Activated CD4-positive, alpha-beta T cell treated with anti-CD3 and anti-CD28 coated beads for 36 hours (primary cell): ENCODE results near the gene SGPL1. TPM values are rescaled to one million over a fixed set of nuclear protein-coding genes. Genes with fewer than 3 reads are reported as not detected.

ENCODE experiments used
- ATAC-seq: fragments of 200-7000 bp; cut with Tn5 transposase; one replicate; pipeline ENCODE4 v1.10.0; 2021; ENCODE audit warnings: mild to moderate bottlenecking, moderate library complexity
- CTCF ChIA-PET: fragments of 350-600 bp; sonication (Branson Sonifier 250); formaldehyde crosslinking; loops from one replicate; lab custom pipeline; 2021; ENCODE audit warnings: antibody characterized with exemption; lab: Charles Lee
- POLR2A ChIA-PET: fragments of 350-600 bp; sonication (Branson Sonifier 250); formaldehyde crosslinking; loops from one replicate; lab custom pipeline; 2021; ENCODE audit warnings: antibody characterized with exemption, inconsistent platforms; lab: Charles Lee
- DNase-seq: peaks from one replicate; pipeline ENCODE4 v3.0.0-alpha.2; 2020
- H3K27ac Mint-ChIP-seq: one replicate; pipeline ENCODE4 v1.8.0; 2021; ENCODE audit warnings: mixed read lengths
- H3K27me3 Mint-ChIP-seq: one replicate; pipeline ENCODE4 v1.8.0; 2021; ENCODE audit warnings: mixed read lengths
- H3K36me3 Mint-ChIP-seq: one replicate; pipeline ENCODE4 v1.8.0; 2021; ENCODE audit warnings: low read depth, mixed read lengths
- H3K4me1 Mint-ChIP-seq: one replicate; pipeline ENCODE4 v1.8.0; 2021; ENCODE audit warnings: mixed read lengths
- H3K4me3 Mint-ChIP-seq: one replicate; pipeline ENCODE4 v1.8.0; 2021; ENCODE audit warnings: mild to moderate bottlenecking, moderate library complexity, mixed read lengths
- H3K9me3 Mint-ChIP-seq: one replicate; pipeline ENCODE4 v1.8.0; 2021; ENCODE audit warnings: low read depth, mixed read lengths
- intact Hi-C, 2 experiments: fragments of 100-400 bp; cut with DNase I in 1 of 2; cut with micrococcal nuclease in 1 of 2; formaldehyde crosslinking; loops; one replicate each; pipeline versions ENCODE4 v1.14.2 to v1.15.1; 2022 to 2024; cut with DNase I, micrococcal nuclease
- total RNA-seq, 2 experiments: library from RNA; stranded (reverse); gene quantifications; one replicate each; pipeline ENCODE4 v1.2.3, GENCODE V29; 2021

Gene SGPL1
- total RNA-seq, 2 experiments from 2014 or later: 33.7 to 48.7 TPM

DNA sequence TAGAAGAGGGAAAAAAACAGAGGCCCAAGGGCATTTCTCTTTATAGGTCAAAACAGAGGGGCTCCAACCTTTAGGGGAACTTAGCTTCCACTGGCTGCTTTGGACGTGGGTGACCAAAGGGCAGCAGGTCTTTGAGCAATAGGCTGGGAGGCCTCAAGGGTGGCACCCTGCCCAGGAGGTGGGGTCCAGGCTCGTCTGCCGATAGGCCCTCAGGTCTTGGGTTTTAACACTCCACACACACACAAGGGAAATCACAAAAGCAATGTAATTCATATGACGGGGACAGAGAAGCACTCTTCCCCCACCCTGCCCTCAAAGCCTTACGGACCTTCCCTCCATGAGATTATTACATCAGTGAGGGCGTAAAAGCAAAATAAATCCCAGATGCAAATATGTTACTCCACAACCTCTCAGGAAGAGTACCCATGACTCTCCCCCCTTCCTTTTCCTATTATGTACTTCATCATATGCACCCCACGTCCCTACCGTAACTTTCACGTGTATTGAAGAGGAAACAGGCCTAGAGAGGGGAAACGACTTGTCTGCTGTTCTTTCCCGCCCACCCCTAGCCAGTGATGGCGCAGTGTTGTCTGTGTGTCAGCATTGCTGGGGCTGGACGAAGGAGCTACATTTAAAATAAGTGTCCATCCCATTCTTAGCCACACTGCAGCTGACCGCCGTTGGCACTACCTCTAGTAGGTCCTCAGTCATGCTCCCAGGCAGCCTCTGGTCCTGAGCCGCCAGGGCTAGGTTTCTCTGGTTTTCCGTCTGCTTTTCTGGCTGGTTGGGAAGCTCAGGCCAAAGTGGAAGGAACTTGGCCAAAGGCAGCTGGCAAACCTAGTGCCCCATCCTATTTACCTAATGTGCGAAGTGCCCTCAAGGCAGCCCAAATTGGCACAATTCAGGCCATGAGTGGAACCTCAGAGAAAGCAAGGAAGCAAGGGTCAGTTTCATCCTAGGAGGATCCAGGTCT is 70.5 kb downstream of the SGPL1 start:
- peaks cover 23% of the 10 kb centered on the region for H3K36me3 Mint-ChIP-seq
- intact Hi-C loops: no loop called here
- H3K27me3 Mint-ChIP-seq: no peaks in the 10 kb centered on the region
- DNase-seq (no peak), ATAC-seq (no peak)
- ChIA-PET POLR2A (no interaction called here), CTCF (interaction anchor here (1.3 kb wide), 1 partner anchor 17 kb away, joined by 5 read pairs; no protein-coding TSS in a partner anchor)
- peaks cover 22% of the 10 kb centered on the region for H3K4me1 Mint-ChIP-seq
- no peaks in the 10 kb centered on the region for H3K9me3 Mint-ChIP-seq
- no peak overlapping the region for H3K4me3 Mint-ChIP-seq
- H3K27ac Mint-ChIP-seq: peak overlapping the region; percentile 31

DNA sequence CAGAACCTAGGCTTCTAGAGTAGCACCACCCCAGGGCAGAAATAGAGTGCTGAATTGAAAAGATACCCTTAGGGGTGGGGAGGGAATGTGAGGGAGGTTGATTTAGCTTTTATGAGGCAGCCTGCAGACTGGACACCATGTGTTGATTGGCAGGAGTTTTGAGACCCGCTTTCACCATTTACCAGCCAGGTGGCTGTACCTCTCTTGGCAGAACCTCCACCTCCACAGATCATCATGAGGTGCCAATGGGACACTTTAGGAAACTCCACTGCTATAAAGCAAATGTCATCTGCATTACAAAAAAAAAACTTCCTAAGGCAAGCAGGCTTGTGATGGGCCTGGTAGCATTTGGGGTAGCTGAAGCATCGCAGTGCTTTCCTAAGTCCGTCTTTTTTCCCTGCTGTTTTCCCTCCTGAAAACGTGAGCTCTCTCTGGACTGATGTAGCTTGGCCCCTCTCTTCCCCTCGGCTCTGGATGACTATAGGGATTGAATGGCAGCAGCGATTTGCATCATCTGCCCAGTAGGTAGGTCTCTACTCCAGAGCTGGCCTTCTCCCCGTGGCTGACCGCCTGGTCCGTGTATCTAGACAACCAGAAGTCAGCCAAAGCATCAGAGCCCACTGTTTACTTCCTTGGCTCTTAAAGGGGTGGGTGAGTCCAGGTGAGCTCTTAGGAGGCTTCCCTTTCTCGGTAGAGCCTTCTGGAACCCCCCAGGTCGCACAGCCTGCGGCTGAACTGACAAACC is 71.3 kb downstream of the SGPL1 start:
- peak overlapping the region; percentile 73 for H3K4me3 Mint-ChIP-seq
- no peaks in the 10 kb centered on the region for H3K9me3 Mint-ChIP-seq
- peak overlapping the region; percentile 75 for H3K27ac Mint-ChIP-seq
- POLR2A ChIA-PET: interaction anchor here (0.6 kb wide), 1 partner anchor 77 kb away, joined by 7 read pairs; no protein-coding TSS in a partner anchor
- ATAC-seq (no peak), DNase-seq (no peak)
- H3K4me1 Mint-ChIP-seq: peaks cover 22% of the 10 kb centered on the region
- peaks cover 18% of the 10 kb centered on the region for H3K36me3 Mint-ChIP-seq
- intact Hi-C loops: no loop called here
- no peaks in the 10 kb centered on the region for H3K27me3 Mint-ChIP-seq
- CTCF ChIA-PET: interaction anchor here (0.5 to 1.3 kb wide), 3 partner anchors 9 to 88 kb away, joined by 3 to 5 read pairs (median 4); no protein-coding TSS in a partner anchor

DNA sequence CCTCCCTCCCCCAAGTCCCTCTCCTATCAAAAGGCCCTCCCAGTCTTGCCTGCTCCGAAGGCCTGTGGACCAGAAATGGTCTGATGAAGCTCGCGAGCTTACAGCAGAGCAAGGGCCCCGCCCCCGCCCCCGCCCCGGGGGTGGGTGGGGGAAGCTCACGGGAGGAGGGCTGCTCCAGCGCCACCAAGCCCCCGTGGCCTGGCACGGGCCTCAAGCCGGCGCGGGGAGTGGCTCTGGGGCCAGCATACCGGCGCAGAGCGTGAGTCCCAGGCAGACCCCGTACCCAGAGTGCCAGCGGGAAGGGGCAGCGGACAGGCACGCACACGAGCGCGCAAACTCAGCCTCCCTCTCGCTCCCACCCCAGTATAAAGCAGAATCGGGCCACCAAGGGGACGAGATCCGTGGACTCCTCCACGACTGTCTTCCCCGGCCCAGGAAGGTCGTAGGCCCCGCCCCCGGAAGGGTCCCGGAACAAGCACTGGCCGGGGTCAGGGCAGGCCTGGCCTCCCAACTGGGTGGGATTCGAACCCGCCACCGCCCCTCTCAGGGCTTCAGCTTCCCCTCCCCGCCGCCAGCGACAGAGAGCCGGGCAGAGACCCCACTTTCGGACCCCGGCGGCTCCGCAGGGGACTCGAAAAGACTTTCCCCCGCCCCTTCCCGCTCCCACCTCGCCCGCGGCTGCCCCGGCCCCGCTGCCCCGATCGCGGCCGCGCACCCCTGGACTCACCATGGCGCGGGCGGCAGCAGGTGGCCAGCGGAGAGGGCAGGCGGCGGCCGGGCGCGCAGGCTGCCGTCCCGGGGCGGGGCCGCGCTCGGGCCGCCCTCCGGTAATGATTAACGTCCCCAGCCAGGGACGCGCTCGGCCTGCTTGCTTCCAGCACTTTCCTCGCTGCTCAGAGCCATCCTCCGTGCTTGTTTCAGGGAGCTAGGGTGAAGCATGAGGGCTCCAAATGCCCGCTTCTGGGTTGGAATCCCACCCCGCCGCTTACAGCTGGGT is 72.4 kb downstream of the SGPL1 start, which contains the start of gene PCBD1:
Gene PCBD1, minus strand, starts transcription at position 762 of the 997 bp plus-strand sequence. Its CDS starts 32 bp downstream, at position 730.
- DNase-seq (peak; percentile 84), ATAC-seq (peak; percentile 84)
- intact Hi-C loops: loop anchor here in 1 of 2 experiments (2.0 kb wide), 1 partner anchor 73 kb away; the partner anchor contains the start of gene SGPL1
- Mint-ChIP-seq H3K36me3 (peaks cover 15% of the 10 kb centered on the region), H3K4me1 (peaks cover 26% of the 10 kb centered on the region), H3K4me3 (peak within 1 kb of the TSS; percentile 73), H3K9me3 (no peaks in the 10 kb centered on the region), H3K27me3 (no peaks in the 10 kb centered on the region), H3K27ac (peak within 1 kb of the TSS; percentile 85)
- POLR2A ChIA-PET: interaction anchor here (0.6 kb wide), 1 partner anchor 78 kb away, joined by 7 read pairs; no protein-coding TSS in a partner anchor
- CTCF ChIA-PET: interaction anchor here (0.6 to 1.3 kb wide), 3 partner anchors 10 to 284 kb away, joined by 3 to 4 read pairs (median 4); no protein-coding TSS in a partner anchor

GRCh38 chr10:70889291-70889690 is 73.5 kb downstream of the SGPL1 start:
- POLR2A ChIA-PET: interaction anchor here (0.7 kb wide), 1 partner anchor 14 kb away, joined by 3 read pairs; no protein-coding TSS in a partner anchor
- Mint-ChIP-seq H3K9me3 (no peaks in the 10 kb centered on the region), H3K27me3 (no peaks in the 10 kb centered on the region), H3K36me3 (peaks cover 6% of the 10 kb centered on the region), H3K4me3 (peak overlapping the region; percentile 73), H3K4me1 (peaks cover 27% of the 10 kb centered on the region), H3K27ac (no peak overlapping the region)
- intact Hi-C loops: loop anchor here in 1 of 2 experiments (2.0 kb wide), 1 partner anchor 74 kb away; the partner anchor contains the start of gene SGPL1
- no peak for DNase-seq
- CTCF ChIA-PET: interaction anchor here (0.9 to 2.7 kb wide), 2 partner anchors 10 to 25 kb away, joined by 3 to 12 read pairs; no protein-coding TSS in a partner anchor
- no peak for ATAC-seq

DNA sequence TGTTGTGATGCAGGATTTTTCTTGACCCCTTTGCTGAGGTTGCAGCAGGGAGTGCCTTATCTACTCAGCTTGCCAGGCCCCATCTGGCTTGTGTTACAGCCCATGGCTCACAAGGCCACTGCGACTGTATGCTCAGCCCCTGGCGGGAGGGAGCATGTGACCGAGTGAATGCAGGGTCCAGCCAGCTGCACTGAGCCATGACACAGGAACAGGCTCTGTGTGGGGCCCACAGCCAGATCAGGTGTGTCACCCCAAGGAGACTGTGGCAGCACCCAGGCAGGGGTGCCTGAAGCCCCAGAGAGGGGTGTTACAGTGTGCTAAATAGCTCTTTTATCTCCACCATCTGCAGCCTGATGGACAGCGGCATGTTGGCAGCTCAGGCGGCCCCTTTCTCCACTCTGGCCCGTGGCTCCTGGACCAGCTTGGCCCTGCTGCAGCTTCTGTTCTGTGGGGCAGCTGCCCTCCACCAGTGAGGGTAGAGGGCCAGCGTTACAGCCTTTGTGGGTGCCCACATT is 75.2 kb downstream of the SGPL1 start:
- ChIA-PET POLR2A (no interaction called here), CTCF (interaction anchor here (2.7 kb wide), 1 partner anchor 11 kb away, joined by 12 read pairs; no protein-coding TSS in a partner anchor)
- Mint-ChIP-seq H3K4me3 (no peak overlapping the region), H3K36me3 (no peaks in the 10 kb centered on the region), H3K4me1 (peaks cover 30% of the 10 kb centered on the region), H3K9me3 (no peaks in the 10 kb centered on the region), H3K27me3 (no peaks in the 10 kb centered on the region), H3K27ac (no peak overlapping the region)
- ATAC-seq (no peak), DNase-seq (no peak)
- intact Hi-C loops: no loop called here

DNA sequence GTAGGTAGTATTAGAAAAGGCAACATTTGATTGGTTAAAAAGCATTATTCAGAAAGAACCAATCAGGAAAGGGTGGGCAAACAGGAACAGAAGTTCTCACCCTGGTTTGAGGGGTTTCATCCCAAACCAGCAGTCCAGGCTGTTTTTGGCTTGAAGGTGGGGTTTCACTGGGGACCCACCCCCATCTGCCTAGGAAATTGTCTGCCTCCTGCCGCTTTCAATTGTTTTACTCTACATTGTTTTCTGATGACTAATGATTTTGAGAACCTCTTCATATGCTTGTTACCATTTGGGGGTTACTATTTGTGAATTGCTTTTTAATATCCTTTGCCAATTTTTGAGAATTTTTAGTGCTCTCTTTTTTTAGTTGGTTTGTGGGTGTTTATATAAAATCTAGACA is 75.9 kb downstream of the SGPL1 start:
- intact Hi-C loops: no loop called here
- H3K36me3 Mint-ChIP-seq: no peaks in the 10 kb centered on the region
- H3K4me1 Mint-ChIP-seq: peaks cover 26% of the 10 kb centered on the region
- ATAC-seq: no peak
- no peak overlapping the region for H3K4me3 Mint-ChIP-seq
- H3K27me3 Mint-ChIP-seq: no peaks in the 10 kb centered on the region
- CTCF ChIA-PET: interaction anchor here (2.7 kb wide), 1 partner anchor 12 kb away, joined by 12 read pairs; no protein-coding TSS in a partner anchor
- H3K9me3 Mint-ChIP-seq: no peaks in the 10 kb centered on the region
- H3K27ac Mint-ChIP-seq: no peak overlapping the region
- POLR2A ChIA-PET: no interaction called here
- no peak for DNase-seq

GRCh38 chr10:70892631-70893030 is 76.9 kb downstream of the SGPL1 start:
- intact Hi-C loops: no loop called here
- ChIA-PET CTCF (no interaction called here), POLR2A (no interaction called here)

GRCh38 chr10:70893227-70894006 is 77.7 kb downstream of the SGPL1 start:
- ChIA-PET POLR2A (no interaction called here), CTCF (interaction anchor here (1.3 kb wide), 1 partner anchor 21 kb away, joined by 4 read pairs; no protein-coding TSS in a partner anchor)
- peak; percentile 36 for DNase-seq
- peaks cover 16% of the 10 kb centered on the region for H3K4me1 Mint-ChIP-seq
- no peaks in the 10 kb centered on the region for H3K36me3 Mint-ChIP-seq
- intact Hi-C loops: no loop called here
- no peaks in the 10 kb centered on the region for H3K9me3 Mint-ChIP-seq
- H3K27me3 Mint-ChIP-seq: no peaks in the 10 kb centered on the region
- peak; percentile 56 for ATAC-seq
- no peak overlapping the region for H3K4me3 Mint-ChIP-seq
- no peak overlapping the region for H3K27ac Mint-ChIP-seq

More at GRCh38 chr10:70892631-70893030, 76.9 kb downstream of the SGPL1 start:
- H3K4me1 Mint-ChIP-seq: peaks cover 16% of the 10 kb centered on the region
- ATAC-seq (no peak), DNase-seq (no peak)
- no peak overlapping the region for H3K4me3 Mint-ChIP-seq
- no peaks in the 10 kb centered on the region for H3K36me3 Mint-ChIP-seq
- no peak overlapping the region for H3K27ac Mint-ChIP-seq
- no peaks in the 10 kb centered on the region for H3K9me3 Mint-ChIP-seq
- H3K27me3 Mint-ChIP-seq: no peaks in the 10 kb centered on the region

DNA sequence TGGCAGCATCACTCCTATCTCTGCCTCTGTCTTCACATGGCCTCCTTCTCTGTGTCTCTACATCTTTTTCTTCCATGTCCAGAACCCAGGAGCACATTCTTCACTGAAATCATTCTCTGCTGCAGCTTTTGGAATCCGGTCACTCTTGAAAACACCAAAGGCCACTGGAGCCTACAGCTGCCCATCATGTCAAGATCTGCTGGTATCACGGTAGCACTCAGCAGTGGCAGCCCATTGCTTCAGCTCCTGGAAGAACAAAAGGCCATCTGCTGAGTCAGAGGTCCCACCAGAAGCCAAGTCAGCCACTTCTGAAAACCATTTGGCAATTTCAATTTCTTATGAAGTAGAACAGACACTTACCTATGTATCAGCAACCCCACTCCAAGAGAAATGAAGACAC is 78.7 kb downstream of the SGPL1 start:
- Mint-ChIP-seq H3K4me1 (peaks cover 9% of the 10 kb centered on the region), H3K9me3 (no peaks in the 10 kb centered on the region), H3K4me3 (no peak overlapping the region), H3K27me3 (no peaks in the 10 kb centered on the region), H3K27ac (no peak overlapping the region), H3K36me3 (no peaks in the 10 kb centered on the region)
- no peak for DNase-seq
- ChIA-PET CTCF (interaction anchor here (0.6 to 0.7 kb wide), 2 partner anchors 370 to 606 kb away, joined by 3 to 5 read pairs; no protein-coding TSS in a partner anchor), POLR2A (no interaction called here)
- ATAC-seq: no peak
- intact Hi-C loops: no loop called here
